ENCODE measurements around the gene LYRM4. TPM values are rescaled to one million over a fixed set of nuclear protein-coding genes. Genes with fewer than 3 reads are reported as not detected.

The LYRM4 gene
- total RNA-seq, 1 experiment from 2014 or later, result 44.3 TPM

DNA sequence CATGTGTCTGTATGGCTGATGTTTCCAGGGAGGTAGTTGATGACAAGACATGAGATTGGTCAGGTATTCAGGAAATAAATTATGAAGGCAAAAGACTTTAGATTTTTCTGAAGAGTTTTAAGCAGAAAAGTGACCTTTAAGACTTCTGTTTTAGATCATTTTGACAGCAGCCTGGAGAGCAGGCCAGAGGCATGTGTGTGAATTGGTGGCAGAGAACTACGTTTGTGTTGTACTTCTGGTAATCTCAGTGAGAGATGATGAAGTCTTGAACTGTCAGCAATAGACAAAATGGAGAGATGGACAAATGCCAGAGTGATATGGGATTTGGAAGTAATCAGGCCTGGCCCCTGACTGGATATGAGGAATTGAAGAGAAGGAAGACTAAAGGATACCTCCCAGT, 31.4 kb upstream of the LYRM4 start:
- TF ChIP-seq, protein P1, sequence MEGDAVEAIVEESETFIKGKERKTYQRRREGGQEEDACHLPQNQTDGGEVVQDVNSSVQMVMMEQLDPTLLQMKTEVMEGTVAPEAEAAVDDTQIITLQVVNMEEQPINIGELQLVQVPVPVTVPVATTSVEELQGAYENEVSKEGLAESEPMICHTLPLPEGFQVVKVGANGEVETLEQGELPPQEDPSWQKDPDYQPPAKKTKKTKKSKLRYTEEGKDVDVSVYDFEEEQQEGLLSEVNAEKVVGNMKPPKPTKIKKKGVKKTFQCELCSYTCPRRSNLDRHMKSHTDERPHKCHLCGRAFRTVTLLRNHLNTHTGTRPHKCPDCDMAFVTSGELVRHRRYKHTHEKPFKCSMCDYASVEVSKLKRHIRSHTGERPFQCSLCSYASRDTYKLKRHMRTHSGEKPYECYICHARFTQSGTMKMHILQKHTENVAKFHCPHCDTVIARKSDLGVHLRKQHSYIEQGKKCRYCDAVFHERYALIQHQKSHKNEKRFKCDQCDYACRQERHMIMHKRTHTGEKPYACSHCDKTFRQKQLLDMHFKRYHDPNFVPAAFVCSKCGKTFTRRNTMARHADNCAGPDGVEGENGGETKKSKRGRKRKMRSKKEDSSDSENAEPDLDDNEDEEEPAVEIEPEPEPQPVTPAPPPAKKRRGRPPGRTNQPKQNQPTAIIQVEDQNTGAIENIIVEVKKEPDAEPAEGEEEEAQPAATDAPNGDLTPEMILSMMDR (conservative IDR thresholded peaks at IDR 0.05), result no peak
- H3K79me2 ChIP-seq (ENCODE audit: insufficient read depth, low read length), result 0 out of 2 replicates have a peak, but pooled peaks cover 2% of the 10 kb centered on the region
- H3K27ac ChIP-seq (ENCODE audit: insufficient read length, low read depth, low read length), result no peak overlapping the region
- Mint-ChIP-seq H3K36me3 (ENCODE audit: insufficient read depth in 1 of 3, low read depth in 3 of 3) (no peaks in the 10 kb centered on the region), H3K27ac (no peak overlapping the region), H3K4me3 (no peak overlapping the region), H3K4me1 (peaks cover 11 to 13% of the 10 kb centered on the region in 2 experiments), H3K27me3 (ENCODE audit: low read depth) (no peaks in the 10 kb centered on the region), H3K9me3 (no peaks in the 10 kb centered on the region)
- H2AK5ac ChIP-seq (ENCODE audit: insufficient read length, low read length), result no peak overlapping the region
- H3K23me2 ChIP-seq (ENCODE audit: insufficient read length, low read depth, low read length, poor library complexity, severe bottlenecking), result no peaks in the 10 kb centered on the region
- no peak overlapping the region for H2BK20ac ChIP-seq (ENCODE audit: low read depth, low read length, poor library complexity, severe bottlenecking)
- H3K56ac ChIP-seq (ENCODE audit: insufficient read length, low read depth, low read length), result no peak overlapping the region
- no peaks in the 10 kb centered on the region for H3K9me3 ChIP-seq (ENCODE audit: control insufficient read depth, low read depth, low read length)
- H2AFZ ChIP-seq (ENCODE audit: low read length), result no peak overlapping the region
- no peak overlapping the region for H4K91ac ChIP-seq (ENCODE audit: insufficient read length, low read depth, low read length)
- H4K20me1 ChIP-seq (ENCODE audit: control insufficient read depth, insufficient read depth, insufficient read length), result no peaks in the 10 kb centered on the region
- no peak overlapping the region for H3K18ac ChIP-seq (ENCODE audit: insufficient read length, low read depth, low read length)
- H3K79me1 ChIP-seq (ENCODE audit: insufficient read depth, low read depth, low read length, poor library complexity, severe bottlenecking), result no peaks in the 10 kb centered on the region
- no peak overlapping the region for H3K9ac ChIP-seq (ENCODE audit: extremely low read depth, insufficient read length, low read length)
- no peak overlapping the region for H3K4me2 ChIP-seq (ENCODE audit: insufficient read depth, insufficient read length, low read length)
- no peak for DNase-seq
- no peak overlapping the region for H3K4ac ChIP-seq (ENCODE audit: low read depth, low read length)
- H3T11ph ChIP-seq (ENCODE audit: low read length), result no peak overlapping the region
- H2BK5ac ChIP-seq (ENCODE audit: insufficient read length, low read length), result no peak overlapping the region
- WGBS (ENCODE audit: extremely low coverage, insufficient read length, low lambda C conversion rate), result no CpG with 5 or more reads among the region's 1 CpG
- no peak overlapping the region for H2BK120ac ChIP-seq (ENCODE audit: low read depth, low read length, poor library complexity, severe bottlenecking)
- H3K4me1 ChIP-seq (ENCODE audit: insufficient read depth, low read length), result peaks cover 5% of the 10 kb centered on the region; the same call in 1 of the 2 replicates
- no peak overlapping the region for H2BK12ac ChIP-seq (ENCODE audit: insufficient read length, low read depth, low read length)
- H4K8ac ChIP-seq (replicated peaks; ENCODE audit: insufficient read length, low read depth, low read length), result no peak overlapping the region
- no peak overlapping the region for H4K5ac ChIP-seq (ENCODE audit: insufficient read length, low read depth, low read length)
- H3K27me3 ChIP-seq (ENCODE audit: insufficient read depth, low read length), result no peaks in the 10 kb centered on the region
- no peak overlapping the region for H2BK15ac ChIP-seq (ENCODE audit: low read depth, low read length)
- no peak overlapping the region for H3K23ac ChIP-seq (ENCODE audit: insufficient read length, low read depth, low read length)
- no peak overlapping the region for H3K14ac ChIP-seq (ENCODE audit: insufficient read depth, low read length)

All from H9 (cell line).